Hematopoietic multipotent progenitor cell (in vitro differentiated cells): ENCODE measurements around the gene ELP2. TPM values are rescaled to one million over a fixed set of nuclear protein-coding genes. Genes with fewer than 3 reads are reported as not detected.

Source experiments
- DNase-seq, 3 donors: peaks; one replicate each; pipeline ENCODE4 v3.0.0-alpha.2; 2011 to 2015; ENCODE audit warnings: low read depth in 2 of 3, low spot score in 2 of 3
- total RNA-seq: library from RNA; depleted of rRNA; stranded (reverse); fragments of >200 nt; gene quantifications from one replicate; pipeline ENCODE4 v1.2.3, GENCODE V29; 2012

Gene ELP2
- total RNA-seq, 1 donor = 75.7 TPM

DNA sequence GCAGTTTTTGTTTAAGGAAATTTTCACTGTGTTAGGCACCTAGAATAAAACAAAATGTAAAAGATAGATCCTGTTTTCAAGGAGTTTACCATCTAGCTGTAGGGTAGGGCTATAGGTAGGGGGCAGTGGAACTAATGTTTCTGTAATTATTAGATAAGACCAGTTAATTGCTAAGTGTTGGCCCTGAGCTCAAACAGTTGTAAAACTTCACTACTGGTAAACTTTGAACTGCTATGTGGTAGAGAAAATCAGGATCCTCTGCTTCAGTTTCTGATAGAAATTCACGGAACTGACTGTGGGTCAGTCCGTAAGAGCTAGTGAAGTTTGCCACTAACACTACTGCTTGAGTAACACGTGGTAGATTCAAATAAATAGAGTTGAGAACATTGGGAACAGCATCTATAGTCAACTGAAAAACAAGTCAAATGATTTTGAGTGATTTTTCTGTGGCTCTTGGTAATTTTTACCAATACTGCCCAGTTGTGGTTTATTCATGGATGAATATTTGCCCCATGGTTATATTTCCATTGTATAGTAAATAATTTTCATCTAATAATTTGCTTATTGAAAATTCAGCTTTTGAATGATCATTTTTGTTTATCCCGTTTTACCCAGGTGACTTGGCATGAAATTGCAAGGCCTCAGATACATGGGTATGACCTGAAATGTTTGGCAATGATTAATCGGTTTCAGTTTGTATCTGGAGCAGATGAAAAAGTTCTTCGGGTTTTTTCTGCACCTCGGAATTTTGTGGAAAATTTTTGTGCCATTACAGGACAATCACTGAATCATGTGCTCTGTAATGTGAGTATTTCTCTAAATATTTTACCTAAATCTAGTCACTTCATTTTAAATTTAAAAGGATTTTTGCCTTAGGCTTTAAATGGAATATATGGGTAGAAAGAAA is 26.4 kb downstream of the ELP2 start:
- no peak for DNase-seq

DNA sequence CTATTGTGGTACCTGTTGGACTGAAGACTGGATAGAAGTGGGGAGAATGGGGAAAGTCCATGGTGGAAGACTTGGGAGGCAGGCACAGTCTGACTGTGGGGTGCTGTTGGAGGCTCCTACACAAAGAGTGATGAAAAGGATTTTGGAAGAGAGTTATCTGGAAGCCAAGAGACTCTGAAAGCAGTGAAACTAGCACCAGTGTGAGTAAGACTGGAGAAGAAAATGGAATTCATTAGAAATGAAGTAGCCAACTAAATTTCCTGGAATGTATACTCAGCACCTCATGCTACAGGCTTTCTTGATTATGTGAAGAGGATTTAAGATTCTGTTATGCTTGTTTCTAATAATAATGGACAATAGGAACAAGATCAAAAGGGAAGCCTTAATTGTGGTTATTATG is 27.7 kb downstream of the ELP2 start:
- DNase-seq = no peak

DNA sequence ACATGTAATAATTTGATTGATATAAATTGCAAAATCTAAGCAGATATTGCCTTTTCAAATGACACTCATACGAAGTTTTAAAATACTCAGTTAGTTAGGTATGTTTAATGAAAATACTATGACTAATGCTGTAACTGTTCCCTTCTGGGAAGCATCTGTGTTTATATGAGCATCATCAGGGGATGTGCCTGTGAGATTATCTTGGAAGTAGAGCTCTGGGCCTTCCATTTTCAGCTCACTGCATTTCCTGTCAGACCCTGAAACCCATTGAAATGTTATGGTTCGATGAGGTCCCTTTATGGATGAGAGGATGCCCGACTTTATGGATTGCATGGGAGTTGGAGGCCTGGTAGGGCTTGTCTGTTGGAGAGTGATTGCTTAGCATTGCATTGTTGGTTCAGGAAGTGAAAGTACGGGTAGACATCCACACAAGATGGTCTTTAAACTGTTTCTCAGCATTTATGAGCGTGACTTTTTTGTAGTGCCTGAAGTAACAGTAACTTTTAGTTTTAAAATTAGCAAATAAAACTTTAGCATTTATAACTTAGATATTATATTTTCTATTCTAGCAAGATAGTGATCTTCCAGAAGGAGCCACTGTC is 28.7 kb downstream of the ELP2 start:
- no peak for DNase-seq

DNA sequence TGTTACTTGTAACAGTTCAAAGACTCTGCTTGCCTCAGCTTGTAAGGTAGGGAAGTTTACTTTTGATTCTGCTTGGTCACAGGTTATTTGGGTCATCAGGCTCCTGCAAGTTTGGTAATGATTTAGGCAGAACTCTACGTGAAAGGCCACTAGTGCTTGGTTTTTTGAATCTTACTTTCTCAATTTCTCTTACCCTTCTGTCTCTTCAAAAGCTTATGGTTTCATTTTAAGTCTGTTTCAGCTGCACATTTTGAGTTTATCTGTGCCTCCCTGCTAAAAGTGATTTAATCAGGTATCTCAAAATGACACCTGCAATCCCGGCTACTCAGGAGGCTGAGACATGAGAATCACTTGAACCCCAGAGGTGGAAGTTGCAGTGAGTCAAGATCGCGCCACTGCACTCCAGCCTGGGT is 31.3 kb downstream of the ELP2 start:
- no peak for DNase-seq

DNA sequence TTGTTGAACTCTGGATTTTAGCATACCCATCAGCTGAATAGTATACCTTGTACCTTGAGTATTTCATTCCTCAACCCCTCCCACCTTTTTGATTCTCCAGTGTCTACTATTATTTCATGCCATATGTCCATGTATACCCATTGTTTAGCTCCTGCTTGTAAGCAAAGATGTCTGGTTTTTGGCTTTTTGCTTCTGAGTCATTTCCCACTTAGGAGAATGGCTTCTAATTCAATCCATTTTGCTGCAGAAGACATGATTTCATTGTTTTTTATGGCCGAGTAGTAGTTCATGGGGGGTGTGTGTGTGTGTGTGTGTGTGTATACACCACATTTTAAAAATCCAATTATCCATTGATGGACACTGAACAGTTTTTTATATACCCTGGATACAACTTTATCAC is 33.3 kb downstream of the ELP2 start:
- DNase-seq = no peak

DNA sequence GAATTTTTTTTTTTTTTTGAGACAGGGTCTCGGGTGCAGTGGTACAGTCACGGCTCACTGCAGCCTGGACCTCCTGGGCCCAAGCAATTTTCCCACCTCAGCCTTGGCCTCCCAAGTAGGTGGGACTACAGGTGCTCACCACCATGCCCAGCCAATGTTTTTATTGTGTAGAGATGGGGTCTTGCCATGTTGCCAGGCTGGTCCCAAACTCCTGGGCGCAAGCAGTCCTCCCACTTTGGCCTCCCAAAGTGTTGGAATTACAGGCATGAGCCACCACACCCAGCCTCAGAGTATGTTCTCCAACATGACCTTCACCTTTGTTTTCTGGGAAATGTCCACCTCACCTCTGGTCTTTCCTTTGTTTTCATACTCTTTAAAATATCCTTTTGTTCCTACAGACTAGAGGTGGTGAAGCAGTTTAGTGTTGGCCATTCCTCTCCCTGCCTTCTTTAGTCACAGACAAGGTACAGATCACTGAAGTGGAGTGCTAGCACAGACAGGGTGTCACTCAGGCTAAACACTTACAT is 38.1 kb downstream of the ELP2 start:
- DNase-seq = no peak

DNA sequence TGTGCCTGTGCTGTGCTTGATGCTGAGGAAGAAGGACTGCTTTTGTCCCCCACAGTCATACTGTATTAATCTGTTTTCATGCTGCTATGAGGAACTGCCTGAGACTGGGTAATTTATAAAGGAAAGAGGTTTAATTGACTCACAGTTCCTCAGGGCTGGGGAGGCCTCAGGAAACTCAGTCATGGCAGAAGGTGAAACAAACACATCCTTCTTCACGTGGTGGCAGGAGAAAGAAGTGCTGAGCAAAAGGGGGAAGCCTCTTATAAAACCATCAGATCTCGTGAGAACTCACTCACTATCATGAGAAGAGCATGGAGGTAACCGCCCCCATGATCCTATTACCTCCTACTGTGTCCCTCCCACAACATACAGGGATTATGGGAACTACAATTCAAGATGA is 38.6 kb downstream of the ELP2 start:
- DNase-seq = peak in 1 of 3 donors; percentile 36

DNA sequence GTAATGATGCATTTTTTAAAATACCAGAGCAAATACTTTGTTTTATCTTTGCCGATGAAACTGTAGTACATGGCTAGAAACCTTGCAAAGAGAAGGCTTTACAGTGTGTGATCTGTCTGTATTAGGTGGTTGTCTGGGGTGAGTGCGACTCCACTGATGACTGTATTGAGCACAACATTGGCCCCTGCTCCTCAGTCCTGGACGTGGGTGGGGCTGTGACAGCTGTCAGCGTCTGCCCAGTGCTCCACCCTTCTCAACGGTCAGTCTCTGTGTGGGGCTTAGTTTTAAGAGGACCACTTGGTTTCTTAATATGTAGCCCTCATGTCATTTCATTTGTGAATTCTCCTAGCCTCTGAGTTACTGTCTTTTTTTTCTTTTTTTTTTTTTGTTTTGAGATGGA is 40.2 kb downstream of the ELP2 start:
- DNase-seq = no peak

DNA sequence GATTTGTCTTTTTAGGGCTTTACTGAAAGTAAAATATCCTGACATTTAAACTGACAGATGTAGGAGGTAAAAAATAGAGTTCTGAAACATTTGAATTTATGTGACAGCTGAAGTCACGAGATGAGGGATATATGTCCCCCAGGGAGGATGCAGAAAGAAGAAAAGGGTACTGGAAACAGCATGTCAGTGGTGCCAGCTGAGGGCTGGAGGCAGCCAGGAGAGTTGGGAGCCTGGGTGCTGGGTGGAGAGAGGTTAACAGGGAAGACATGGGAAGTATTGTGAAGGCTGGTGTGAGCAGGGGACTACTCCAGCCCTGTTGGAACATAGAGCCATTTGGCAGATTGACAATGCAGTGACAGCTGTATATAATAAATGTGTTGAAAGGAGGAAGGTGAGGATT is 45.8 kb downstream of the ELP2 start:
- no peak for DNase-seq

DNA sequence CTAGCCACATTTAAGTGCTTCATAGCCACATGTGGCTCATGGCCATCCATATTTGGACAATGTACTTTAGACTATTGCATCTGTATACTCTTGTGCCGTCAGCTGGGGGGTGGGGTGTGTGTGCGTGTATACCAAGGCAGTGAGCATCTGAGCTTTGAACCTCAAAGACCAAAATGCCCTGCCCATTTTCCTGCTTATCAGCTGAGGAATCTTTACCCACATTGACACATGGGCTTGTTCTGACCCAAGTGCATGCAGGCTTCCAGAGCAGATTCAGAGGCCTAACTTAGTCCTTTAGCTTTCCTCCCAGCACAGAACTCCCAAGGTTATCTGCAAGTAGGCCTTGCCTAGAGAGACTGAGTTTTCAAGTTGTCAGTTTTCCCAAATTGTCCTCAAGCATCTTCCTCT is 46.5 kb downstream of the ELP2 start:
- no peak for DNase-seq

DNA sequence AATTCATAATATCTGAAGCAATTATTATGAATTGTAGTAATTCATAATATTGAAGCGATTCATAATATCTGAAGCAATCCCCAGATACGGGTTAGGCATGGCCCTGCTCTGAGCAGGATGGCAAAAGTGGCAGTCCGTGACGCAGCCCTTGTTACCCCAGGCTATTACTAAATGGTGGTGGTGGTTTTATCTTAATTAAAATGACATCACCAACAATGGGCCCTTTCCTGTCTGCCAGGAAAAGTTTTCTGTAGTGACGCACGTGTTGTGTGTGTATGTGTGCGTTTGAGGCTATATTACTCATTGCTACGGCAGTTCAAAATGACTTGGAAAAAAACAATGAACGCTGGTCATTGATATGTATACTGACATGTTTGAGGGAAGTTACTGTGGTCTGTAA is 47.0 kb downstream of the ELP2 start:
- no peak for DNase-seq

DNA sequence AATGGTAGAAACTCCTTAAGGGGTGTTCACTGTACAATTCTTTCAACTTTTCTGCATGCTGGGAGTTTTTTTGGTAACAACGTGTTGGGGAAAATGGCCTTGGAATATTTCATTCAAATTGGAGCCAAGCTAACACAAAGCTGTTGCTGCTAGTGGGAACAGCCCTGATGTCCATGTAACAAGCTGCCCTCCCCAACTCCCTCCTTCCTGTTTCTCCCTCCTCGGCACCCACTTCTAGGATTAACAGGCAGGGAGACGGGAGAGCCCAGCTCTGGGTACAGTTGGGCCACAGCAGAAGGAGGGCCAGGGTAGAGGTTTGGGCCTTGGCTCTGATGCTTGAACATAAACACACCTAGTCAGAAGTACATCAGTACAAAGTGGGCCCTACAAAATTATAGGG is 48.2 kb downstream of the ELP2 start:
- no peak for DNase-seq

DNA sequence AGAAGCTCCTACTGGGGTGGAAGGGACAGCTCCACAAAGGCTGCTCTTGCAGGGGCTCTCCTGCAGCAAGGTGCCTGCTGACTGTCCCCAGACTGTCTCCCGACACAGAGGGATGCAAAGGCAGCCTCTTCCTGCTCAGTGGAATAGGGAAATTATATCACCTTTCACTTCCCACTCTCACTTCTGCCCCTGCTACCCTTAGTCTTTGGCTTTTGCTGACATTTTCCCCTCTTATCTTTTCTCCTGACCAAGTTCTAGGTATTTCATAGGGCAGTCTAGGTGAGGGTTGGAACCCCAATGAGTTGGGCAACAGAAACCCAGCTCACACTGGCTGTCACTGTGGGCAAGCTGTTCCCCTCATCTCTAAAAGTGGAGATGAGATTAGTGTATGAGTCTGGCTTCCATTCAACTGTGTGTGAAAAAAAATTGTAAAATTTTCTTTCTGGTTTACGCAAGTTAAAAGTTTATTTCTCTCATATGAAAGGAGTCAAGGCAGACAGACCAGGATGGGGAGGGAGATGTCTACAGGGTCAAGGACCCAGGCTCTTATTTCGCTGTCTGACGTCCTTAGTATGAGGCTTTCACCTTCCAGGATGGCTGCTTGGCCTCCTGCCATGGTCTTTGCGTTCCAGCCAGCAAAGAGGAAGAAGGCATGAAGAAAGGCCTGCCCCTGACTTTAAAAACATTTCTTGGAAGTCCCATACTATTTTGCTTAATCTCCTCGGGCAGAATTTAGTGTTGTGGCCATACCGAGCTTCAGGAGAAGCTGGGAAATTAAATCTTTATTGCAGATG is 50.1 kb downstream of the ELP2 start:
- DNase-seq = peak in 2 of 3 donors; percentile 53 to 65

DNA sequence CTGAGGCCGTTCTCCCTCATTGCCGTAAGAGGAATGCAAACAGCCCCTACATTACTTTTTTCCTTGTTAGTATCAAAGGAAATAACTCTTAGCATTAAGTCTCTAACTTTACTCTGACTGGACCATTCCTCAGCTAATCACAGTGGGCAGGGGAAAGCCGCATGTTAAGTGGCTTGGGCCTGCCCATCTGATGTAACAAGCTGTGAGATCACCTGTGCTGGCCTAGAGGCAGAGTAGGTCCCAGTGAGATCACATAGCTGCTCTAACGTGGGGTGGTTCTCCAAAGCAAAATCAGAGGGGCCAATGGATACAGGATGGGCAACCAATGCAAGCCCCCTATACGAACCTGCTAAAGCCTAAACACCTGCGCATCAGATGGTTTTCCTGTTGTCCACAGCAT is 51.7 kb downstream of the ELP2 start:
- no peak for DNase-seq

DNA sequence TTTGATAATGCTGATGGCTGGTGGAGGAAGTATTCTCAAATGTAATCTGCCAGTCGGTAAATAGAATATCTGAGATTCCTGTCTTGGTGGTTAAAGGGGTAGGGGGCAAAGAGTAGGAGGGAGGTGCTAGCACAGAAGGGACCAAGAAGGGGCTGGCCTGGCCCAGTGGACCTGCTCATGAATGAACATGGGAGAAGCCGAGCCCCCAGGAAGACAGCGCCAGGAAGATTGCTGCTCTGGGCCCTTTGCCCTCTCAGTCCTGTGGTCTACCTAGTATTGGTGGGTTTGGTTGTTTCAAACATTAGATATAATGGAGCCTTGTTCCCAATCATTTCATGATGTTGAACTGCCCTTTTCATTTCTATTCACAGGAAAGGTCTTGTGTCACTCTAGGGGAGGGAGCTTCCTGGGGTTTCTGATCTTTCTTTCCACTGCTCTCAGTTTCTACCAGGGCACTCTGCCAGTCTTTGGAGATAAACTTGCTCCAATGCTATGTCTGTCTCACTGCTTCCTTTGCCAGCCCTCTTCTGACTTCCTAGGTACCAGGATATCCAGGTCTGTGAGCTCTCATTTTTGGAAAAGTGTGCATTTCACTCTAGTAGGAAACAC is 52.3 kb downstream of the ELP2 start:
- no peak for DNase-seq

DNA sequence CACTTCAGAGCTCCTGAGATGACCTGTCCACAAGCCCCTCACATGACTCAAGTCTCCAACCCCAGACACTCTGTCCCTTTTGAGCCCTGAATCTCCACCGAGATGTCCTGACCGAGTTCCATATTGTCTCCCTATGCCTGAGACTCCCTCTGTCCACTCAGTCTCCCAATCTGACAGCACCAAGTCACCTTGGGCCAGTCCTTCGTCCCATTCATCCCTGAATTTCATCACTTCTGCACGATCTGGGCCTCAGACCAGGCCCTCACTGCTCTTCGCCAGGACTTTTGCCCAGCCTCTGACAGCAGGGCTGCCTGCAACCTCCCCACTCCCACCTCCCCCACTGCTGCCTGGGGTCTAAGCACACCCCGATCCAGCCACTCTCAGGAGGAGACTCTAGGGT is 53.3 kb downstream of the ELP2 start:
- DNase-seq = no peak

DNA sequence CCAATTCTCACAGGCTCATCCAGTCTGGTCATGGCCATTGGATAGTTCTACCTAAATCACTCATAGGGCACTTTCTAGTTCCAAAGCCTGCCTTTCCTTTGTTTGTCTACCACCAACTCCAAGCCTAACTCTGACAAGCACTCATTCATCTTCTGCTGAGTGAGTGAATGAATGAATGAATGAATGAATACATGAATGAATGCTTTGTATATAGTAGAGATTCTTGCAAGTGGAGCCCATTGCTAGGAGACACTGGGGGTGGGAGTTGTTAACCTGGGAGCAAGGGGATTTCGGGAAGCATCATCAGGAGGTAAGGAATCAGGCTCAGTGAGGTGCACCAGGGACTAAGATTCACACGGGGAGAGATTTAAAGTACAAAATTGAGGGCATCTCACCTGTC is 54.3 kb downstream of the ELP2 start:
- DNase-seq = no peak

DNA sequence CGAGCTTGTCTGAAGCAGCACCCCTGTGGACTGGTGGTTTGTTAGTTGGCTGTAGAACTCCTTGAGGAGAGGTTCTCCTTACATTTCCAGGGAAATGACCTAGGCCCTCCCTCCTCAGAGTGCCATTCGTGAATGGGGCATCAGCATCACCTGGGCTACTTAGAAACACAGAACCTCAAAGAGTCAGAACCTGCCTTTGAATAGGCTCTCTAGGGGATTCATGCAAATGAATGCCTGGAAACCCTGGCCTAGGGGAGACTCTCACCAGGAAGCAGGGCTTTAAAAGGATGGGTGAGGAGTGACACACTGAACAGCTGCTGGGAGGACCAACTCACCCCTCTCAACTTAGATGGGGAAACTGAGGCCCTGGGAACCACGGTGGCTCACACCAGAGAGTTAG is 55.5 kb downstream of the ELP2 start:
- no peak for DNase-seq

DNA sequence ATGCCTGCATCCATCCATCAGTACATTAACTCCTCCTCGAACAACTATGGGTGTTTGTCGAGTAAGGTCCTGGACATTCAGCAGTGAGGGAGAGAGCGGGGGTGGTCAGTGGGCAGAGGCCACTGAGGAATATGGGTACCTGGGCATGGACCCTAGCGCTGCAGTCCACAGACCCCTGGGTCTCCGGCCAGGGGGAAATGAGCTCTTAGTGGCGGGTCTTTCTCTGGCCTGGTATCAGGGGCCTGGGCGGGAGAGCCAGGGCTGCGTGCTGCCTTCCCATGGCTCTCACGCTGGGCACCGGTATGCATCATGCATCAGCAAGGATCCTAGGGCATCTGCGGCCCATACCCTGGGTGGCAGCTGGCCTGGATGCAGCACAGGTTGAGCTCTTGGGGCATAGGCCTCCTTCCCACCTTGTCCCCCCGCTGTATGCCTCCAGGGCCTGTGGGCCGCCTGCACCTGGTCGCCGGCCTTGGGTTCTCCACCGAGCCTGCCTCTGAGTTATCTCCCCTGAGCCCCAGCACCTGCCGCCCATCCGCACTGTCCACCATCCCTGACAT is 56.3 kb downstream of the ELP2 start:
- DNase-seq = no peak

DNA sequence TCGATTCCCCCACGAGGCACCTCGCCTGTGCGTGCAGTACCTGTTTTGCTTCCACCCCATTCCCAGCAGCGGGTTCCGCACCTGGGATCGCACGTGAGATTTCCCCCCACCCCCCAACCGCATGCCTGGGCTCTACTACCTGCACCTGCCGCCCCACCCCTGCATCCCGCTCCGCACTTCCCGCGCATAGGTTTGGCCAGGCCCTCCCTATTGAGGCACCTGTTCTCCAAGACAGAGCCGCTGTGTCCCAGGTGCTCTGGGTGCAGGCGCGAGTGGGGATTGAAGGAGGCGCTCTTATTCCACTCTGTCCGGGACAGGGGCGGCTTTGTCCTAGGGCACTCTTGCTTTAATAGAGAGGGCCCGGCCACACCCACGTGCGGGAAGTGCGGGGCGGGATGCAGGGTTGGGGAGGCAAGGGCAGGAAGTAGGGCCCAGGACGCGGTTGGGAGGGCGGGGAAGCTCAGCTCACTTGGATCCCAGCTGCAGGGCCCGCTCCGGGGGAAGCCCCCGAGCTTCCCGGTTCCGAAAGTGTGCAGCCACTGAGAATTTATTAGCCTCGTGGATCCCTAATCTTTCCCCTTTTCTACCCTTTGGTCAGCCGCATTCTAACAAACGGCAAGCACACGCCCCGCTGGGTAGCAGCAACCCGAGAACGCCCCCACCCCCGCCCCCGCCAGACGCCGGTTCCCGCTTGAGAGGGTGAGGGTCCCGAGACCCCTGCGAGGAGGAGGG is 56.9 kb downstream of the ELP2 start:
- DNase-seq = peak in 1 of 3 donors; percentile 9
